ENCODE data around the gene TEN1.

DNA sequence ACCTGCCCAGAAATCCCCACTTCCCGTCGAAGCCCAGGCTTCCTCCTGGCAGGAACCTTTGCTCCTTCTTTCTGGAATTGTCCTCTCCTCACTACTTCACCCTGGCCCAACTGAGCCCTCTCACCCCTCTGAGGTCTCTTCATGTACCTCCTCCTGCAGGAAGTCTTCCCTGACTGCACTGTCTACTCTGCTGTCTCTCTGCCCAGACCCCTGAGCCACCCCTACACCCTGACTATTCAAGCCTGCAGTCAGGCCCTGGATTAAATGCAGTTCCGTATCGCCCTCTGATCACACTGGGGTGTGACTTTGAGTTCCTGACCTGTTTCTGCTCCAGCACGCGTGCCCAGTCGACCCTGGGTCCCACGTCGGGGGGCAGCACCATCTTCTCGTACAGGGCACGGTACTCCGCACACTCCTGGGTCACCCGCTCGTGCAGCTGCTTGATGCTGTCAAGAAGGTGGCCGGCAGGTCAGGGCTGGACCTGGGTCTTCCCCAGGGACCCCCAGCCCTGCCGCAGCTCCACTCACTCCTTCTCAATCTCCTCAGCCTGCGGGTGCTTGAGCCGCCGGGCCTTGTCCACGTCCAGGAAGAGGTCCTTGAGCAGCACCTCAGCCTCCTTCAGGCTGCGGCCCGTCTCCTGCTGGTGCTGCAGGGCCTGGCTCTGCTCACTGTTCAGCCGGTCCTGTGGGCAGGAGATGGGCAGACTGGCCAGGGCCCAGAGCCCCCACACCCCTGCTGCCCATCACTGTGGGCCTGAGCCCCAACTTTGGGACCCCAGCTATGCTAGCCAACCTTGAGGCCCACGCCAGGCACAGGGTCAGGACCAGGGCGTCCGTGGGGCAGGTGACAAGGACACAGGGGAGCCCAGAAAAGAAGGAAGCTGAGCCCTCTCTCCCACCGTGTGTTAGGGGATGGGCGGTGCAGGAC lies 44.2 kb downstream of the TEN1 start:
- no peak for TF ChIP-seq POLR2A (IDR thresholded peaks at IDR 0.05)
- TF ChIP-seq, protein P1, sequence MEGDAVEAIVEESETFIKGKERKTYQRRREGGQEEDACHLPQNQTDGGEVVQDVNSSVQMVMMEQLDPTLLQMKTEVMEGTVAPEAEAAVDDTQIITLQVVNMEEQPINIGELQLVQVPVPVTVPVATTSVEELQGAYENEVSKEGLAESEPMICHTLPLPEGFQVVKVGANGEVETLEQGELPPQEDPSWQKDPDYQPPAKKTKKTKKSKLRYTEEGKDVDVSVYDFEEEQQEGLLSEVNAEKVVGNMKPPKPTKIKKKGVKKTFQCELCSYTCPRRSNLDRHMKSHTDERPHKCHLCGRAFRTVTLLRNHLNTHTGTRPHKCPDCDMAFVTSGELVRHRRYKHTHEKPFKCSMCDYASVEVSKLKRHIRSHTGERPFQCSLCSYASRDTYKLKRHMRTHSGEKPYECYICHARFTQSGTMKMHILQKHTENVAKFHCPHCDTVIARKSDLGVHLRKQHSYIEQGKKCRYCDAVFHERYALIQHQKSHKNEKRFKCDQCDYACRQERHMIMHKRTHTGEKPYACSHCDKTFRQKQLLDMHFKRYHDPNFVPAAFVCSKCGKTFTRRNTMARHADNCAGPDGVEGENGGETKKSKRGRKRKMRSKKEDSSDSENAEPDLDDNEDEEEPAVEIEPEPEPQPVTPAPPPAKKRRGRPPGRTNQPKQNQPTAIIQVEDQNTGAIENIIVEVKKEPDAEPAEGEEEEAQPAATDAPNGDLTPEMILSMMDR (IDR thresholded peaks at IDR 0.05), result no peak

All from esophagus squamous epithelium (tissue), 4 donors.